Right lobe of liver (tissue), 4 donors: Measurements from ENCODE around the gene ZNFX1.

Source experiments
- POLR2A ChIP-seq: fragments of 450-650 bp; IDR thresholded peaks from one replicate; pipeline ENCODE4 v1.6.1; 2017; ENCODE audit warnings: antibody characterized with exemption, mild to moderate bottlenecking
- TF ChIP-seq, protein P1 (sequence below), 4 donors: fragments of 200-600 bp in 3 of 4; fragments of 450-650 bp in 1 of 4; IDR thresholded peaks; one replicate each; pipeline versions ENCODE4 v1.5.1 to v1.8.0; 2016 to 2022; ENCODE audit warnings: antibody characterized with exemption in 4 of 4, mild to moderate bottlenecking in 2 of 4
- donor health status: DM: no; HTN: no; CAD: no.
- donor health status: DM: no; HTN: no; CAD: no.
- donor health status: DM: no; HTN: yes; CAD: no.

- TF ChIP-seq, protein P1, sequence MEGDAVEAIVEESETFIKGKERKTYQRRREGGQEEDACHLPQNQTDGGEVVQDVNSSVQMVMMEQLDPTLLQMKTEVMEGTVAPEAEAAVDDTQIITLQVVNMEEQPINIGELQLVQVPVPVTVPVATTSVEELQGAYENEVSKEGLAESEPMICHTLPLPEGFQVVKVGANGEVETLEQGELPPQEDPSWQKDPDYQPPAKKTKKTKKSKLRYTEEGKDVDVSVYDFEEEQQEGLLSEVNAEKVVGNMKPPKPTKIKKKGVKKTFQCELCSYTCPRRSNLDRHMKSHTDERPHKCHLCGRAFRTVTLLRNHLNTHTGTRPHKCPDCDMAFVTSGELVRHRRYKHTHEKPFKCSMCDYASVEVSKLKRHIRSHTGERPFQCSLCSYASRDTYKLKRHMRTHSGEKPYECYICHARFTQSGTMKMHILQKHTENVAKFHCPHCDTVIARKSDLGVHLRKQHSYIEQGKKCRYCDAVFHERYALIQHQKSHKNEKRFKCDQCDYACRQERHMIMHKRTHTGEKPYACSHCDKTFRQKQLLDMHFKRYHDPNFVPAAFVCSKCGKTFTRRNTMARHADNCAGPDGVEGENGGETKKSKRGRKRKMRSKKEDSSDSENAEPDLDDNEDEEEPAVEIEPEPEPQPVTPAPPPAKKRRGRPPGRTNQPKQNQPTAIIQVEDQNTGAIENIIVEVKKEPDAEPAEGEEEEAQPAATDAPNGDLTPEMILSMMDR (IDR thresholded peaks at IDR 0.05), result no peak
- no peak for TF ChIP-seq POLR2A
Measured at GRCh38 chr20:49215232-49215631, 62.6 kb downstream of the ZNFX1 start.
